ENCODE results near the gene MED27. TPM values are rescaled to one million over a fixed set of nuclear protein-coding genes. Genes with fewer than 3 reads are reported as not detected.

The MED27 gene
- total RNA-seq, 1 experiment from 2014 or later, result 33.1 TPM

DNA sequence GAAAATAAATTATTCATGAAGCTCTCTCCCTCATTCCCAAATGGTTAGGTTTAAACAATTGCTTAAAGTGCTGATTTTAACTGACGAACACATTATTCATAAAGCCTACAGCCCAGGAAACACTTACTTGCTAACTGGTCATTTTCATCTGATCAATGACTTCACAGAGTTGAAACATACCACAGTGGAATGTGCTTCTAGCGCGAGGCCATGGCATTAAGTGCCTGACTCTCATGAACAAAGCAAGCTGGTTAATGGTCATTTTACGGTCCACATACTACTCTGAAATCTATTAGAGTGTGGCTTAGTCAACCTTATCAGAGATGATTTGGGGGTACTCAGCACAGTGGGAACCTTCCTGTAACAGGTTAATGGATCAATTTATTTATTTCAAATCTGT, 114.6 kb downstream of the MED27 start:
- H3K4me3 ChIP-seq, result no peak overlapping the region
- no peak for DNase-seq (ENCODE audit: low read depth in 1 of 2, low spot score in 2 of 2)
- no peaks in the 10 kb centered on the region for H3K27me3 ChIP-seq (replicated peaks)

DNA sequence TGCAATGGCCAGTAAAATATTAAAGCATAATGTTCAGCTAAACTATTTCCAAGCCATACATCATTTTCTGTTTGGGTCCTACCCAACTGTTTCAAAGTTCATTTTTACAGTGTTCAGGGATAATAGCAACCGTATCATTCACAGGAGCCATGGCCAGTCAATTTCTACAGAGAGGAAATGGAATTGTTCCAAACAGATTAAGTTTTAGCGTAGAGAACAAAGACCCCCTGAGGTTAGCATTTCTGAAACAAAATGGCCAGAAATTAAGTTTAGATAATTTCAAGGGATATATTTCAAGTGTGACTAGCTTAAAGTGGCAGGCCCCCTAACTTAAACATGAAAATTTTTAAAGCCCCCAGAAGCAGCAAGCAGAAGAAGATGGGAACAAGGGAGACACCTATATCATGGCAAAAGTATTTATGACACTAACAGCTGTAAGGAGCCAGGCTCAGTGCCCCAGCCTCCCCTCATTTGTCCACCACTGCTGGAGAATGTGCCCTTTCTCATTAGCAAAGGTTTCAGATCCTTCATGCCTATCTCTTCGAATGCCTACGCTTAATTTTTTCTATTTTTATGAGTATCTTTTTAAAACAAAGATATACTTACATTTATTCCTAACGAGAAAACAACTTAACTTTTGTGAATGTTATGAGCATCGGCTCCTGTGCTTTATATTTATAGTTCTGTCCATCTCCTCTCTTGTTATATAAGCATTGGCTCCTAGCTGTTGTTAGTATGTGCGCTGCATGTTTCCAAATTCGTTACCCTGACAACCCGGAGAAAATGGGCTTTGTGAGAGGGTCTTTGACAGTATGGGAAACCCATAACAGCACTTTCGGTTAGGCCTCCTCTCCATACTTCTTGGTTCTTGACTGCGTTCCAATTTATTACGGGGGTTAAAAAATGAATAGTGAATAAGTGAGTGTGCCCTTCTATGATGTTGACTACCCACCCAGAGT, 116.3 kb downstream of the MED27 start:
- Histone ChIP-seq H3K9me3 (replicated peaks) (no peaks in the 10 kb centered on the region), H3K4me1 (replicated peaks) (no peaks in the 10 kb centered on the region), H3K27ac (no peak overlapping the region), H3K27me3 (replicated peaks) (no peaks in the 10 kb centered on the region), H3K4me3 (no peak overlapping the region), H3K36me3 (no peaks in the 10 kb centered on the region)
- no peak for DNase-seq (ENCODE audit: low read depth in 1 of 2, low spot score in 2 of 2)

More for the DNA sequence above, 114.6 kb downstream of the MED27 start:
- Histone ChIP-seq H3K9me3 (replicated peaks) (no peaks in the 10 kb centered on the region), H3K4me1 (replicated peaks) (no peaks in the 10 kb centered on the region), H3K36me3 (no peaks in the 10 kb centered on the region), H3K27ac (no peak overlapping the region)

DNA sequence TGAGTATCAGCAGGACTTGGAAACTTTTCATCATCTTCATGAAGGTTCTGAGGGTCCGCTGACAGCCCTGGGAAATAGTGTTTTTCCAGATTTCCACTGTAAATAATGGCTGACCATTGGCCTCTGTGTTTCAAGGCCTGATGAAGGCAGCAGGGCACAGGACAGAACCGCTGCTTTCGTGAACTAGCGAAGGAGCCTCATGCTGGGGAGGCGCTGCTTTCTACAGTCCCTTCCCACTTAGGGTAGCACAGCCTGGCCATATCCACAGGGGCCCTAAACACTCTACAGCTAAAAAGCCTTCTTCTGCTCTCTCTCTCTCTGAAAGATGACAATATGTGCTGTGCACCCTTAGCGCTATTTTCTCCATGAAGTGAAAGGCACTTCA, 118.2 kb downstream of the MED27 start:
- no peaks in the 10 kb centered on the region for H3K4me1 ChIP-seq (replicated peaks)
- H3K27me3 ChIP-seq (replicated peaks), result no peaks in the 10 kb centered on the region
- H3K27ac ChIP-seq, result no peak overlapping the region
- DNase-seq (ENCODE audit: low read depth in 1 of 2, low spot score in 2 of 2), result no peak
- H3K9me3 ChIP-seq (replicated peaks), result no peaks in the 10 kb centered on the region
- no peak overlapping the region for H3K4me3 ChIP-seq
- H3K36me3 ChIP-seq, result no peaks in the 10 kb centered on the region

DNA sequence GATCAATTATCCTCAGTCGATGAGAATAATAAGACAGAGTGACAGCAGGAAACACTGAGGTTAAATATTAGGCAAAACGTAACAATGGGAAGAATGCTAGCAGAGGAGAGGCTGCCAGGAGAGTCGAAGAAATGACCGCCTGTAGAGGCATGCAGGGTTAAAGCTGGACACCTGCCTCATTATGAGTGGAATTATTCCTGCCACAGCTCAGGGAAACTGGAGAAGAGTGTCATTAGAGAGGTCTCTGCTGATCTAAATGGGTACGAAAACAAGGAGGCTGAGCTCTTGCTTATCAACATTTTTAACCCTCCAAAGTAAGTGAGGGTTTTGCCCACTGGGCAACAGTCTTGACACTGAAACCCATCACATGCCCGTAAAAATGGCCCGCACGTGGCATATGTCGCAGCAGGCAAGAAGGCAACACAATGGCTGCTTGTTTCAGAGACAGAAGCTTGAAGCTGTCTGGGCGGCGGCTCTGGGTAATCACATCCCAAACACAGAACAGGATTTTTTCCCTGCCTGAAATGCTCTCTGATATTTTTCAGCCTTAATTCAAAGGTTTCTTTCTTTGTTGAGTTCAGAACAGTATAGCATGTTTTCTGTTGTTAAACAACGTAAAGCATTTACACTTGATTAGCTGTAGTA, 118.7 kb downstream of the MED27 start:
- Histone ChIP-seq H3K4me1 (replicated peaks) (no peaks in the 10 kb centered on the region), H3K36me3 (no peaks in the 10 kb centered on the region), H3K9me3 (replicated peaks) (no peaks in the 10 kb centered on the region), H3K4me3 (no peak overlapping the region), H3K27me3 (replicated peaks) (no peaks in the 10 kb centered on the region), H3K27ac (no peak overlapping the region)
- DNase-seq (ENCODE audit: low read depth in 1 of 2, low spot score in 2 of 2), result no peak

DNA sequence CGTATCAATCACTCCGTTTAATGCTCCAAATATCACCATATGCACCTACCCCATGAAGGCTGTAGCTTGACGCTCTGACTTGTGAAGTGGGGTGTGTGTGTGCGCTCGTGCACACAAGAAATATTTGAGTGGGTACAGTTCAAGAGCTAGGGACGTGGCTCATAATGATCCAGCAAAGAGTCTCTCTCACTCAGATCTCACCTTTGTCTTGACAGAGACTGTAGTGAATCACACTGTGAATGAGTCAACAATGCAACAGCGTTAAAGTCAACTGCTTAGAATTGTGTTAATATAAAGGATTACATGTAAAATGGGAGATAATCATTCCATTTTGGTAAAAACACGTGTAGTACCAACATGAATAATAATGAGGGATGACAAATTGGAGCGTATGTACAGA, 119.4 kb downstream of the MED27 start:
- Histone ChIP-seq H3K4me1 (replicated peaks) (no peaks in the 10 kb centered on the region), H3K27ac (no peak overlapping the region)
- DNase-seq (ENCODE audit: low read depth in 1 of 2, low spot score in 2 of 2), result no peak

DNA sequence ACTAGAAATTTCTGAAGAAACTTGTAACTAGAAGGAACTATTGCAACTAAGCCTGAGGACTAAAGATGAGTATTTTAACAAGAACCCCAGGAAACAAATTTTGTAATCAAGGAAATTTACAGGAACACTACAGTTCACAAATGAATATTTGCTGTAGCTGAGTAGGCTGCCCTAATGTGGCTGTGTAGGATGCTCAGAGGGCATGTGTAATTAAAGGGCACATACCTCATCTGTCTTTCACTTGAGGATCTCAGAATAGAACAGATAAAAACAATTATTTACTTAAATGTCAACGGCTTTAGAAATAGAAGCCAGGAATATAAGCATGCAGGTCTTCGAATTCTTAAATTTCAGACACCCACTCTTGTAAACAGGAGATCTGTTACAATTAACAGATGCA, 119.8 kb downstream of the MED27 start:
- no peaks in the 10 kb centered on the region for H3K36me3 ChIP-seq
- H3K4me3 ChIP-seq, result no peak overlapping the region
- H3K9me3 ChIP-seq (replicated peaks), result no peaks in the 10 kb centered on the region
- H3K4me1 ChIP-seq (replicated peaks), result no peaks in the 10 kb centered on the region
- no peaks in the 10 kb centered on the region for H3K27me3 ChIP-seq (replicated peaks)
- no peak overlapping the region for H3K27ac ChIP-seq
- DNase-seq (ENCODE audit: low read depth in 1 of 2, low spot score in 2 of 2), result no peak

More for the DNA sequence above, 119.4 kb downstream of the MED27 start:
- no peaks in the 10 kb centered on the region for H3K36me3 ChIP-seq
- no peaks in the 10 kb centered on the region for H3K9me3 ChIP-seq (replicated peaks)
- H3K27me3 ChIP-seq (replicated peaks), result no peaks in the 10 kb centered on the region
- no peak overlapping the region for H3K4me3 ChIP-seq

DNA sequence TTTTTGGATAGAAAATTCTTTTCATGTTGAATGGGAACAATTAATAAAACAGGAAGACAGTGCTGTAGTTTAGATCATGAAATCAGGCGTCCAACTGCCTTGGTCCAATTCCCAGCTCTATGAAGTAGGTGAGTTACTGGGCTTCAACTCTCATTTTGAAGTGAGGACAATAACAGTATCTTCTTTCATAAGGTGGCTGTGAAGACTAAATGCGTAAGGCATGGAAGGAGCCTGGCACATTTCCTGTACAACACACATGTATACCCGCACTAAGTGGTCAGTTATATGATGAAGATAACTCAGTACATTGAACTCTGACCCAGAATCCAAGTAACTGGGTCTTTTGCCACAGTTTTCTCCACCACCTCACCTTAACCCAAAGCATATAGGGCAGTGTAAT, 120.6 kb downstream of the MED27 start:
- no peak overlapping the region for H3K27ac ChIP-seq
- H3K36me3 ChIP-seq, result no peaks in the 10 kb centered on the region
- H3K9me3 ChIP-seq (replicated peaks), result no peaks in the 10 kb centered on the region
- no peak for DNase-seq (ENCODE audit: low read depth in 1 of 2, low spot score in 2 of 2)
- no peaks in the 10 kb centered on the region for H3K27me3 ChIP-seq (replicated peaks)
- H3K4me3 ChIP-seq, result no peak overlapping the region
- H3K4me1 ChIP-seq (replicated peaks), result no peaks in the 10 kb centered on the region

DNA sequence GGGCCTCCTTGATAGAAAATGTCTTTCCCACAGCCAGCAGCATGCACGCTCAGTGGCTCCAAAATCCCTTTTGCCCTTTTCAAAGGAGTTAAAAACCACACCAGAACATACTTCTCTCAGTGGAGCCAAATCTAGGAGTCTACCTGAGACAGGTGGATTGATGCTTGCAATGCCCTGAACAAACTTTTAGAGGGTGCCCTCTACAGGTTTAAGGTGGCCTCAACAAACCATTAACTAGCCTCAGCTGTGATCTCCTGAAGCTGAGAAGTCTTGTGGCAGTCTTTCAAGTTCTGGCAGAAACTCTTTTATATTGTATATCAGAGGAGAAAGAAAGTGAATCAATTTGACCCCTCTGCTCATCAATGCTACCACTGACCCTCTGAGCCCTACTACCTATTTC, 125.4 kb downstream of the MED27 start:
- Histone ChIP-seq H3K9me3 (replicated peaks) (no peaks in the 10 kb centered on the region), H3K27me3 (replicated peaks) (no peaks in the 10 kb centered on the region), H3K4me1 (replicated peaks) (no peaks in the 10 kb centered on the region), H3K27ac (no peak overlapping the region), H3K36me3 (no peaks in the 10 kb centered on the region), H3K4me3 (no peak overlapping the region)
- no peak for DNase-seq (ENCODE audit: low read depth in 1 of 2, low spot score in 2 of 2)

DNA sequence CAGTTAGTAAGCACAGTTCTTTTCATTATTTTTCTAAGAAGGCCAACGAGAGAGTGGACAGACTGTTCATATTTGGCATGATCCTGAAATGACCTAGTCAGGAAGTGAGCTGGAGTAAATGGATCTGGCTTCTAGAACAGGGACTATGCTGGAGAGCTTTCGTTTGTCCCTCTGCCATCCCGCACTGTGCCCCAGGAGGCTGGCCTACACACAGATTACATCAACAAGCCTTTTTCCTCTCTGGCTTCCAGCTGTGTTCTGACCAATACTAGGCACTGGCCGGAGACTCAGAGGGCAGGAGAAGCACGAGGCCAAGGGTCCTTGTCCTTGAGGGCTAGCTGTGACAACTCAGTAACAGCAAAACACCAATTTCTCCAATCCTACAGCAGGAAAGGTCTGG, 127.8 kb downstream of the MED27 start:
- no peak for DNase-seq (ENCODE audit: low read depth in 1 of 2, low spot score in 2 of 2)
- H3K9me3 ChIP-seq (replicated peaks), result no peaks in the 10 kb centered on the region
- H3K36me3 ChIP-seq, result no peaks in the 10 kb centered on the region
- no peaks in the 10 kb centered on the region for H3K4me1 ChIP-seq (replicated peaks)
- no peak overlapping the region for H3K27ac ChIP-seq
- no peaks in the 10 kb centered on the region for H3K27me3 ChIP-seq (replicated peaks)
- no peak overlapping the region for H3K4me3 ChIP-seq

DNA sequence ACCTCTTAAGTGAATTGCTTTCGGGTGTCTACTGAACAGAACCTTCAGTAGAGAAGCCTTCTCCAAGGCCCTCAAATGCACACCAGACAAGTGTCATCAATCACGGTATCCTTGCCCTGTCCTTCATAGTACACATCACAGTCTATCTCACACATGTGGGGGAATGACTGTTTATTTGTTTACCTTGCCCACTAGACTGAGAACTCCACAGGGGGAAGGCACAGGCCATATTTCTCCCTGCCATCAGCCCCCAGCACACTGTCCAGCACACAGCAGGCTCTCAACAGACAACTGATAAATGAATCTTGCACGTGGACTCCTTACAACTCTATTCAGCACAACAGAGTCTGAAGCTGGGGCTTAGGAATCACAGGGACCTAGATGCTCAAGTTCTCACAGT, 128.5 kb downstream of the MED27 start:
- Histone ChIP-seq H3K27me3 (replicated peaks) (no peaks in the 10 kb centered on the region), H3K27ac (no peak overlapping the region), H3K9me3 (replicated peaks) (no peaks in the 10 kb centered on the region), H3K4me1 (replicated peaks) (no peaks in the 10 kb centered on the region), H3K4me3 (no peak overlapping the region), H3K36me3 (no peaks in the 10 kb centered on the region)
- DNase-seq (ENCODE audit: low read depth in 1 of 2, low spot score in 2 of 2), result no peak

DNA sequence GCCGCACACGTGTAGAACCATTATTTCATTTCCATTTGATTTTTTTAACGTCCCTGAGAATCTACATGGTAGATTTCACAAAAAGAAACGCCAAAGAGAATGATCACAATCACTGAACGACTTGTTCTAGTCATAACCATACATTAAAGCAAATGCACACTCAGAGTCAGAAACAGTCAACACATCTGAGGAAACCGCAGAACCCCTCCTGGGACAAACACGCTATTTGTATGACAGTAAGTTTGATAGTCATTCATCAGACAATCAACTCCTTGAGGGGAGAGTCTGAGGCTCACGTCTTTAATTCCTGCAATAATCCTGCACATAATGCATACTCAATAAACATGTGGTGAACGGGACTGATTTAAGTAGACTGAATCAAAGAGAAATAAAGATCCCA, 129.2 kb downstream of the MED27 start:
- no peaks in the 10 kb centered on the region for H3K4me1 ChIP-seq (replicated peaks)

DNA sequence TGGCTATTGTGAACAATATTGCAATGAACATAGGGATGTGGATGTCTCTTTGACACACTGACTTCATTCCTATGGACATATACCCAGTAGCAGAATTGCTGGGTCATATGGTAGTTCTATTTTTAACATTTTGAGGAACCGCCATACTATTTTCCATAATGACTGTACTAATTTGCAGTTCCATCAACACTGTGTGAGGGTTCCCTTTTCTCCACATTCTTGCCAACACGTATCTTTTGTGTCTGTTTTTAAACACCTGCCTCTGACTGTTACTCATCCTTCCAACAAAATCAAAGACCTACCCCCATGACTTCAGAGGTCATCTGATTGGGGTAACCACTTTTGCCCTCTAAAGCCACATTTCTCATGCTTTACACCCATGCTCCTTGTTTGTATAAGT, 133.5 kb downstream of the MED27 start:
- no peak overlapping the region for H3K27ac ChIP-seq
- no peak overlapping the region for H3K4me3 ChIP-seq
- no peaks in the 10 kb centered on the region for H3K36me3 ChIP-seq
- H3K4me1 ChIP-seq (replicated peaks), result no peaks in the 10 kb centered on the region
- DNase-seq (ENCODE audit: low read depth in 1 of 2, low spot score in 2 of 2), result no peak
- no peaks in the 10 kb centered on the region for H3K27me3 ChIP-seq (replicated peaks)
- no peaks in the 10 kb centered on the region for H3K9me3 ChIP-seq (replicated peaks)

More for the DNA sequence above, 129.2 kb downstream of the MED27 start:
- no peak for DNase-seq (ENCODE audit: low read depth in 1 of 2, low spot score in 2 of 2)
- no peaks in the 10 kb centered on the region for H3K36me3 ChIP-seq
- H3K27me3 ChIP-seq (replicated peaks), result no peaks in the 10 kb centered on the region
- H3K27ac ChIP-seq, result no peak overlapping the region
- H3K4me3 ChIP-seq, result no peak overlapping the region
- H3K9me3 ChIP-seq (replicated peaks), result no peaks in the 10 kb centered on the region

DNA sequence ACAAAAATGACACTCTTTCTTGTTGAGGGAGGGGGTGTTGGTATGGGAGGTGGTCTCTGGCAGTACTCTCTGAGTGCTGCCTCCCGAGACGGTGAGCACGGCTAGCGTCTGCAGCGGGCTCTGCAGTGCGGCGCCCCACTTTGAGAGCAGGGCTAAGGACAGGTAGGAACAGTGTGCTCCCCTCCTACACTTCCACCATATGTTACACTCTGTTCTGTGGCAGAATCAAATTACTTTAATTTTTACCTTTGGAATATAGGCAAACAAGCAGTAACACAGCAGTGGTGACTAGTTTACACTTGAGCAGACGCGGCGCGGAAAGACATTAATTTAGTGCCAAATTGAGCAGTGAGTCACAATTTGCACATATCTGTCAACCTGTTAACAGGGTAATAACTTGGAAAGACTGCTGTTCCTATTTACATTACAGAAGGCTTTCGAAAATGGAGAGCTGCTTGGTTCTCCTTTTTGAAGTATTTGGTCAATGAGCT, 136.3 kb downstream of the MED27 start:
- H3K4me1 ChIP-seq (replicated peaks), result no peaks in the 10 kb centered on the region
- no peak for DNase-seq (ENCODE audit: low read depth in 1 of 2, low spot score in 2 of 2)

DNA sequence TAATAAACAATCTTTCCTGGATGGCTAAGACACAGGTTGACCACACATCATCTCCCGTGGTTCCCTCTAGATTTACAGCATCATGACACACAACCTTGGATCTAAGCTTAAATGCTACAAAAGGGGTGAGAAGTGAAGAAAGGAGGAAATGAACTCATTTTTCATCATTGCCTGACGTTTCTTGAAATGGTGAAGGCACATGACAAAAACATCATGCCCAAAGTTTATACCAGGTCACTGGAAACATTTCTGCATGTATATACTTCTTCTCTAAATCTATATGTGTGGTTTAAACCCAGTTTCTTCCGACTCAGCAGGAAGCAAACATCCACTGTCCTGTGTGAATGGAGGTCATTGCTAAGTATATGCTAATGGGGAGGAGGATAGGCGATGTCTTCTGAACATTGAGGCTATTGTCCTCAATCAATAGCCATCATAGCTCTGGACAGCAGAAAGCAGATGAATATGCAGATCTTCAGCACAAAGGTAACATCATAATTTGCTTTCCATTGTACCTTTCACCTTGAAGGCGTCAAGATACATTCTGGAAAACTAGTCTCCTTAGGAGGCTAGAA, 137.4 kb downstream of the MED27 start:
- no peak overlapping the region for H3K4me3 ChIP-seq
- no peaks in the 10 kb centered on the region for H3K4me1 ChIP-seq (replicated peaks)
- H3K9me3 ChIP-seq (replicated peaks), result no peaks in the 10 kb centered on the region
- DNase-seq (ENCODE audit: low read depth in 1 of 2, low spot score in 2 of 2), result no peak
- no peaks in the 10 kb centered on the region for H3K27me3 ChIP-seq (replicated peaks)
- H3K36me3 ChIP-seq, result peaks cover 6% of the 10 kb centered on the region
- no peak overlapping the region for H3K27ac ChIP-seq

More for the DNA sequence above, 136.3 kb downstream of the MED27 start:
- Histone ChIP-seq H3K4me3 (no peak overlapping the region), H3K27ac (no peak overlapping the region), H3K36me3 (peaks cover 6% of the 10 kb centered on the region), H3K9me3 (replicated peaks) (no peaks in the 10 kb centered on the region), H3K27me3 (replicated peaks) (no peaks in the 10 kb centered on the region)

Measured in SJSA1 (cell line).